SJSA1 (cell line): ENCODE data around the gene GLP2R. TPM values are rescaled to one million over a fixed set of nuclear protein-coding genes. Genes with fewer than 3 reads are reported as not detected.

Experiments
- DNase-seq, 2 experiments: peaks; one replicate each; pipeline ENCODE4 v3.0.0-alpha.2; 2015 to 2020; ENCODE audit warnings: low spot score in 2 of 2, low read depth in 1 of 2
- H3K27ac ChIP-seq: fragments of 250-450 bp; sonication (Bioruptor Pico); 2 replicates; pipeline ENCODE4 v1.5.1; 2020; ENCODE audit warnings: mild to moderate bottlenecking, moderate library complexity
- H3K27me3 ChIP-seq: fragments of 250-450 bp; sonication (Bioruptor Pico); replicated peaks from 2 replicates; pipeline ENCODE4 v1.5.1; 2020; ENCODE audit warnings: mild to moderate bottlenecking, moderate library complexity
- H3K36me3 ChIP-seq: fragments of 250-450 bp; sonication (Bioruptor Pico); 2 replicates; pipeline ENCODE4 v1.5.1; 2020; ENCODE audit warnings: mild to moderate bottlenecking
- H3K4me1 ChIP-seq: fragments of 250-450 bp; sonication (Bioruptor Pico); replicated peaks from 2 replicates; pipeline ENCODE4 v1.6.1; 2021; ENCODE audit warnings: mild to moderate bottlenecking
- H3K4me3 ChIP-seq: fragments of 250-450 bp; sonication (Bioruptor Pico); 2 replicates; pipeline ENCODE4 v1.5.1; 2020; ENCODE audit warnings: mild to moderate bottlenecking
- H3K9me3 ChIP-seq: fragments of 250-450 bp; sonication (Bioruptor Pico); replicated peaks from 2 replicates; pipeline ENCODE4 v1.5.1; 2020; ENCODE audit warnings: mild to moderate bottlenecking
- total RNA-seq: library from RNA; depleted of rRNA; stranded (reverse); fragments of >200 nt; shearing (Covaris generic); gene quantifications from 2 replicates; pipeline ENCODE4 v1.2.3, GENCODE V29; 2014

GLP2R gene
- total RNA-seq, 1 experiment from 2014 or later = 1.2 TPM

GRCh38 chr17:9802294-9802693 lies 23.4 kb upstream of the GLP2R start:
- no peaks in the 10 kb centered on the region for H3K27me3 ChIP-seq
- peak in 1 of 2 experiments; percentile 45 for DNase-seq
- H3K9me3 ChIP-seq = no peaks in the 10 kb centered on the region; the same call in 1 of the 2 replicates
- H3K27ac ChIP-seq = peak overlapping the region; percentile 41
- H3K4me1 ChIP-seq = peaks cover 38% of the 10 kb centered on the region
- H3K36me3 ChIP-seq = no peaks in the 10 kb centered on the region
- no peak overlapping the region for H3K4me3 ChIP-seq

GRCh38 chr17:9802697-9803096 lies 23.0 kb upstream of the GLP2R start:
- Histone ChIP-seq H3K9me3 (no peaks in the 10 kb centered on the region; the same call in 1 of the 2 replicates), H3K27ac (peak overlapping the region; percentile 41; the same call in 1 of the 2 replicates), H3K27me3 (no peaks in the 10 kb centered on the region), H3K4me3 (no peak overlapping the region), H3K36me3 (no peaks in the 10 kb centered on the region), H3K4me1 (peaks cover 38% of the 10 kb centered on the region)
- DNase-seq = no peak

GRCh38 chr17:9805769-9806168 lies 20.0 kb upstream of the GLP2R start:
- no peak for DNase-seq
- Histone ChIP-seq H3K36me3 (no peaks in the 10 kb centered on the region), H3K4me3 (no peak overlapping the region), H3K4me1 (peaks cover 43% of the 10 kb centered on the region), H3K27me3 (no peaks in the 10 kb centered on the region), H3K9me3 (no peaks in the 10 kb centered on the region; the same call in 1 of the 2 replicates), H3K27ac (no peak overlapping the region)

- no peaks in the 10 kb centered on the region for H3K27me3 ChIP-seq
- H3K4me3 ChIP-seq = no peak overlapping the region
- peaks cover 44% of the 10 kb centered on the region for H3K4me1 ChIP-seq
- no peaks in the 10 kb centered on the region for H3K36me3 ChIP-seq
- H3K9me3 ChIP-seq = no peaks in the 10 kb centered on the region; the same call in 1 of the 2 replicates
- DNase-seq = no peak
- no peak overlapping the region for H3K27ac ChIP-seq
Measured at GRCh38 chr17:9806699-9807098, 19.0 kb upstream of the GLP2R start.

GRCh38 chr17:9809409-9809808 lies 16.3 kb upstream of the GLP2R start:
- no peaks in the 10 kb centered on the region; the same call in 1 of the 2 replicates for H3K9me3 ChIP-seq
- H3K27me3 ChIP-seq = no peaks in the 10 kb centered on the region
- DNase-seq = no peak
- H3K36me3 ChIP-seq = no peaks in the 10 kb centered on the region
- H3K4me3 ChIP-seq = no peak overlapping the region
- H3K27ac ChIP-seq = no peak overlapping the region
- H3K4me1 ChIP-seq = peaks cover 19% of the 10 kb centered on the region

GRCh38 chr17:9810100-9810949 lies 15.4 kb upstream of the GLP2R start:
- Histone ChIP-seq H3K36me3 (no peaks in the 10 kb centered on the region), H3K27ac (no peak overlapping the region), H3K27me3 (no peaks in the 10 kb centered on the region), H3K4me1 (peaks cover 12% of the 10 kb centered on the region), H3K9me3 (no peaks in the 10 kb centered on the region; the same call in 1 of the 2 replicates), H3K4me3 (no peak overlapping the region)
- no peak for DNase-seq

GRCh38 chr17:9811086-9811485 lies 14.6 kb upstream of the GLP2R start:
- Histone ChIP-seq H3K27me3 (no peaks in the 10 kb centered on the region), H3K27ac (no peak overlapping the region), H3K9me3 (no peaks in the 10 kb centered on the region; the same call in 1 of the 2 replicates), H3K4me3 (no peak overlapping the region), H3K4me1 (peaks cover 6% of the 10 kb centered on the region; the same call in 1 of the 2 replicates), H3K36me3 (no peaks in the 10 kb centered on the region)
- DNase-seq = no peak

GRCh38 chr17:9811537-9811936 lies 14.2 kb upstream of the GLP2R start:
- peaks cover 6% of the 10 kb centered on the region; the same call in 1 of the 2 replicates for H3K4me1 ChIP-seq
- no peak overlapping the region for H3K27ac ChIP-seq
- H3K9me3 ChIP-seq = no peaks in the 10 kb centered on the region
- no peaks in the 10 kb centered on the region for H3K36me3 ChIP-seq
- H3K4me3 ChIP-seq = no peak overlapping the region
- H3K27me3 ChIP-seq = no peaks in the 10 kb centered on the region
- no peak for DNase-seq

GRCh38 chr17:9813166-9813565 lies 12.6 kb upstream of the GLP2R start:
- Histone ChIP-seq H3K9me3 (no peaks in the 10 kb centered on the region), H3K36me3 (no peaks in the 10 kb centered on the region), H3K4me1 (peaks cover 6% of the 10 kb centered on the region; the same call in 1 of the 2 replicates), H3K4me3 (no peak overlapping the region), H3K27ac (no peak overlapping the region), H3K27me3 (no peaks in the 10 kb centered on the region)
- DNase-seq = no peak

- H3K36me3 ChIP-seq = no peaks in the 10 kb centered on the region
- DNase-seq = no peak
- H3K27me3 ChIP-seq = no peaks in the 10 kb centered on the region
- no peak overlapping the region for H3K4me3 ChIP-seq
- H3K4me1 ChIP-seq = peaks cover 6% of the 10 kb centered on the region; the same call in 1 of the 2 replicates
- no peaks in the 10 kb centered on the region for H3K9me3 ChIP-seq
- no peak overlapping the region for H3K27ac ChIP-seq
Measured at GRCh38 chr17:9814337-9814945, 11.3 kb upstream of the GLP2R start.

GRCh38 chr17:9816472-9816871 lies 9.3 kb upstream of the GLP2R start:
- H3K4me1 ChIP-seq = no peaks in the 10 kb centered on the region
- no peaks in the 10 kb centered on the region for H3K36me3 ChIP-seq
- no peaks in the 10 kb centered on the region for H3K9me3 ChIP-seq
- H3K27ac ChIP-seq = no peak overlapping the region
- H3K4me3 ChIP-seq = no peak overlapping the region
- DNase-seq = no peak
- H3K27me3 ChIP-seq = no peaks in the 10 kb centered on the region

- no peak for DNase-seq
- no peak overlapping the region for H3K4me3 ChIP-seq
- H3K36me3 ChIP-seq = no peaks in the 10 kb centered on the region
- H3K27ac ChIP-seq = no peak overlapping the region
- no peaks in the 10 kb centered on the region for H3K4me1 ChIP-seq
- no peaks in the 10 kb centered on the region for H3K27me3 ChIP-seq
- H3K9me3 ChIP-seq = no peaks in the 10 kb centered on the region
Measured at GRCh38 chr17:9817086-9817485, 8.6 kb upstream of the GLP2R start.

- DNase-seq = no peak
- no peak overlapping the region for H3K4me3 ChIP-seq
- no peaks in the 10 kb centered on the region for H3K4me1 ChIP-seq
- no peak overlapping the region for H3K27ac ChIP-seq
- H3K27me3 ChIP-seq = no peaks in the 10 kb centered on the region
- no peaks in the 10 kb centered on the region for H3K36me3 ChIP-seq
- H3K9me3 ChIP-seq = no peaks in the 10 kb centered on the region
Measured at GRCh38 chr17:9818760-9819159, 7.0 kb upstream of the GLP2R start.

GRCh38 chr17:9820448-9820847 lies 5.3 kb upstream of the GLP2R start:
- H3K27me3 ChIP-seq = no peaks in the 10 kb centered on the region
- no peak overlapping the region for H3K27ac ChIP-seq
- DNase-seq = no peak
- H3K4me1 ChIP-seq = no peaks in the 10 kb centered on the region
- H3K4me3 ChIP-seq = no peak overlapping the region
- no peaks in the 10 kb centered on the region for H3K36me3 ChIP-seq
- H3K9me3 ChIP-seq = no peaks in the 10 kb centered on the region
